H1 (cell line): ENCODE results near the gene KTN1. TPM values are rescaled to one million over a fixed set of nuclear protein-coding genes. Genes with fewer than 3 reads are reported as not detected.

Source experiments
- CTCF ChIA-PET: fragments of 300-600 bp; sonication (Branson Sonifier 250); formaldehyde crosslinking; loops from one replicate; lab custom pipeline; 2021; ENCODE audit not compliant: partially characterized antibody; lab: Charles Lee
- POLR2A ChIA-PET: fragments of 300-600 bp; sonication (Branson Sonifier 250); formaldehyde crosslinking; loops from one replicate; lab custom pipeline; 2021; ENCODE audit warnings: inconsistent platforms; ENCODE audit not compliant: partially characterized antibody; lab: Charles Lee
- DNase-seq, 2 experiments: peaks; one replicate each; pipeline versions ENCODE4 v3.0.0 to v3.0.0-alpha.2; 2010 to 2022; ENCODE audit warnings: low spot score in 2 of 2, low read depth in 1 of 2, mixed read lengths in 1 of 2
- FAIRE-seq: peaks from 2 replicates; lab custom pipeline; 2011; peaks lifted over from hg19 to GRCh38; lab: Jason Lieb, UNC
- H2AFZ ChIP-seq: 2 replicates; pipeline ENCODE4 v1.8.1; 2012; ENCODE audit warnings: low read length, inconsistent platforms
- H2AK5ac ChIP-seq: 2 replicates; pipeline ENCODE4 v1.6.1; 2013; ENCODE audit warnings: low read depth, low read length
- H2BK120ac ChIP-seq: replicated peaks from 2 replicates; pipeline ENCODE3; 2013; ENCODE audit warnings: low read depth, low read length, inconsistent platforms
- H2BK12ac ChIP-seq: 2 replicates; pipeline ENCODE4 v1.6.1; 2013; ENCODE audit warnings: low read depth, low read length
- H2BK15ac ChIP-seq: 2 replicates; pipeline ENCODE4 v1.6.1; 2013; ENCODE audit warnings: low read length
- H2BK20ac ChIP-seq: 2 replicates; pipeline ENCODE4 v1.6.1; 2013; ENCODE audit warnings: low read length
- H2BK5ac ChIP-seq: 2 replicates; pipeline ENCODE4 v1.6.1; 2013; ENCODE audit warnings: low read depth, low read length
- H3K14ac ChIP-seq: 2 replicates; pipeline ENCODE4 v1.6.1; 2013; ENCODE audit warnings: inconsistent platforms; ENCODE audit not compliant: insufficient read length
- H3K18ac ChIP-seq: 2 replicates; pipeline ENCODE4 v1.6.1; 2013; ENCODE audit warnings: low read length; ENCODE audit errors: extremely low read depth
- H3K23ac ChIP-seq: 2 replicates; pipeline ENCODE4 v1.6.1; 2013; ENCODE audit warnings: inconsistent platforms; ENCODE audit not compliant: insufficient read length
- H3K23me2 ChIP-seq: 2 replicates; pipeline ENCODE4 v1.6.1; 2013; ENCODE audit warnings: low read depth, low read length
- H3K27ac ChIP-seq: 2 replicates; pipeline ENCODE4 v1.6.1; 2011; ENCODE audit warnings: low read depth, low read length, inconsistent platforms
- H3K27me3 ChIP-seq, 4 experiments: replicated peaks in 1 of 4; 1 replicate in 1 of 4; 2 replicates in 3 of 4; pipeline versions ENCODE4 v1.6.1 to v1.8.1; 2011 to 2013; ENCODE audit warnings: low read length in 3 of 4, mild to moderate bottlenecking in 3 of 4, inconsistent platforms in 2 of 4, mixed read lengths in 2 of 4, moderate library complexity in 1 of 4; ENCODE audit not compliant: control insufficient read depth in 3 of 4, insufficient read depth in 3 of 4; ENCODE audit errors: extremely low read depth in 1 of 4
- H3K36me3 ChIP-seq, 4 experiments: 2 replicates each; pipeline versions ENCODE4 v1.6.1 to v1.8.1; 2011 to 2013; ENCODE audit warnings: mild to moderate bottlenecking in 4 of 4, low read length in 3 of 4, moderate library complexity in 2 of 4, control low read depth in 1 of 4, inconsistent platforms in 1 of 4; ENCODE audit not compliant: insufficient read depth in 4 of 4, control insufficient read depth in 2 of 4
- H3K4ac ChIP-seq: replicated peaks from 2 replicates; pipeline ENCODE3; 2013; ENCODE audit warnings: low read length, low read depth, mixed read lengths, inconsistent platforms; ENCODE audit not compliant: insufficient read length
- H3K4me1 ChIP-seq, 4 experiments: replicated peaks in 1 of 4; 1 replicate in 1 of 4; 2 replicates in 3 of 4; pipeline versions ENCODE4 v1.6.1 to v1.8.1; 2011 to 2013; ENCODE audit warnings: low read length in 3 of 4, inconsistent platforms in 2 of 4, mixed read lengths in 1 of 4; ENCODE audit not compliant: insufficient read depth in 4 of 4, control insufficient read depth in 3 of 4
- H3K4me2 ChIP-seq, 2 experiments: 2 replicates each; pipeline versions ENCODE4 v1.6.1 to v1.8.1; 2011 to 2013; ENCODE audit warnings: low read depth in 2 of 2, low read length in 2 of 2, control low read depth in 1 of 2, inconsistent platforms in 1 of 2, mild to moderate bottlenecking in 1 of 2; ENCODE audit not compliant: insufficient read depth in 1 of 2
- H3K4me3 ChIP-seq, 4 experiments: fragments of 200-600, 300-600 bp in 1 of 4; sonication (generic), shearing (Covaris generic), sonication (Bioruptor Twin) in 1 of 4; 2 replicates each; pipeline versions ENCODE4 v1.5.1 to v1.8.1; 2011 to 2016; ENCODE audit warnings: low read length in 4 of 4, low read depth in 3 of 4, control low read depth in 2 of 4, inconsistent platforms in 2 of 4, mild to moderate bottlenecking in 2 of 4, mixed read lengths in 1 of 4, moderate library complexity in 1 of 4; ENCODE audit not compliant: insufficient read depth in 2 of 4; ENCODE audit errors: extremely low read depth in 1 of 4
- H3K56ac ChIP-seq: replicated peaks from 2 replicates; pipeline ENCODE3; 2013; ENCODE audit warnings: low read depth, mild to moderate bottlenecking, mixed read lengths, low read length, inconsistent platforms; ENCODE audit not compliant: insufficient read length
- H3K79me1 ChIP-seq: 2 replicates; pipeline ENCODE4 v1.6.1; 2013; ENCODE audit warnings: low read depth, low read length, control low read depth
- H3K79me2 ChIP-seq, 2 experiments: 2 replicates each; pipeline versions ENCODE4 v1.6.1 to v1.8.1; 2012 to 2013; ENCODE audit warnings: low read length in 2 of 2, mild to moderate bottlenecking in 2 of 2, inconsistent platforms in 1 of 2; ENCODE audit not compliant: insufficient read depth in 2 of 2, control insufficient read depth in 1 of 2
- H3K9ac ChIP-seq, 4 experiments: replicated peaks in 1 of 4; 1 replicate in 1 of 4; 2 replicates in 3 of 4; pipeline versions ENCODE4 v1.6.1 to v1.8.1; 2011 to 2013; ENCODE audit warnings: low read depth in 3 of 4, low read length in 3 of 4, control low read depth in 2 of 4, mild to moderate bottlenecking in 2 of 4, moderate library complexity in 2 of 4, inconsistent platforms in 1 of 4; ENCODE audit errors: extremely low read depth in 1 of 4
- H3K9me3 ChIP-seq, 2 experiments: 2 replicates each; pipeline versions ENCODE4 v1.6.1 to v1.8.1; 2012 to 2013; ENCODE audit warnings: mild to moderate bottlenecking in 2 of 2, moderate library complexity in 2 of 2, control low read depth in 1 of 2, inconsistent platforms in 1 of 2, low read depth in 1 of 2, low read length in 1 of 2, mixed read lengths in 1 of 2; ENCODE audit not compliant: insufficient read depth in 2 of 2
- H4K20me1 ChIP-seq, 2 experiments: replicated peaks in 1 of 2; 2 replicates each; pipeline versions ENCODE3 to v1.8.1; 2011 to 2013; ENCODE audit warnings: inconsistent platforms in 2 of 2, low read length in 2 of 2, mild to moderate bottlenecking in 1 of 2; ENCODE audit not compliant: insufficient read depth in 2 of 2, control insufficient read depth in 1 of 2
- H4K5ac ChIP-seq: 2 replicates; pipeline ENCODE4 v1.6.1; 2013; ENCODE audit warnings: low read length, low read depth, mixed read lengths, inconsistent platforms; ENCODE audit not compliant: insufficient read length
- H4K8ac ChIP-seq: 2 replicates; pipeline ENCODE4 v1.8.0; 2013; ENCODE audit warnings: mild to moderate bottlenecking, moderate library complexity, low read length, inconsistent platforms; ENCODE audit not compliant: insufficient read depth; ENCODE audit errors: extremely low read depth
- H4K91ac ChIP-seq: replicated peaks from 2 replicates; pipeline ENCODE3; 2013; ENCODE audit warnings: low read length, mixed read lengths, inconsistent platforms; ENCODE audit not compliant: insufficient read length
- CHD1 ChIP-seq: IDR thresholded peaks from 2 replicates; pipeline ENCODE4 v1.6.1; 2012; ENCODE audit warnings: low read depth, low read length, improper control_type of control experiment
- CHD2 ChIP-seq: IDR thresholded peaks from 2 replicates; pipeline ENCODE4 v1.6.1; 2012; ENCODE audit warnings: low read length, improper control_type of control experiment
- EGR1 ChIP-seq: IDR thresholded peaks from 2 replicates; pipeline ENCODE4 v1.6.1; 2011; ENCODE audit warnings: low read depth, low read length, borderline replicate concordance
- FOSL1 ChIP-seq: IDR thresholded peaks from 2 replicates; pipeline ENCODE4 v1.6.1; 2011; ENCODE audit warnings: mild to moderate bottlenecking, low read depth, low read length, moderate library complexity; ENCODE audit not compliant: insufficient read depth
- KDM4A ChIP-seq: IDR thresholded peaks from one replicate; pipeline ENCODE4 v1.7.1; 2012; ENCODE audit warnings: low read depth, mild to moderate bottlenecking, moderate library complexity, low read length, inconsistent platforms; ENCODE audit not compliant: severe bottlenecking
- KDM5A ChIP-seq: fragments of 200-600 bp; IDR thresholded peaks from 2 replicates; pipeline ENCODE4 v1.7.1; 2012; ENCODE audit warnings: mild to moderate bottlenecking, low read length, inconsistent platforms, mixed read lengths
- MAFK ChIP-seq: IDR thresholded peaks from 2 replicates; pipeline ENCODE4 v1.6.1; 2012; ENCODE audit warnings: low read depth, mild to moderate bottlenecking, improper control_type of control experiment, low read length
- PHF8 ChIP-seq: fragments of 200-600 bp; sonication (generic); conservative IDR thresholded peaks from 2 replicates; pipeline ENCODE4 v1.7.1; 2012; ENCODE audit warnings: low read depth, mild to moderate bottlenecking, inconsistent platforms, low read length, moderate library complexity
- RNF2 ChIP-seq: fragments of 200-900, 300-1000 bp; sonication (generic); IDR thresholded peaks from 2 replicates; pipeline ENCODE4 v1.7.1; 2016; ENCODE audit warnings: borderline replicate concordance, low read depth, mild to moderate bottlenecking, antibody characterized with exemption, low read length; ENCODE audit not compliant: poor library complexity, severe bottlenecking; ENCODE audit errors: missing control alignments
- SIN3A ChIP-seq, 2 experiments: IDR thresholded peaks in 1 of 2; conservative IDR thresholded peaks in 1 of 2; 2 replicates each; pipeline ENCODE4 v1.6.1; 2011 to 2012; ENCODE audit warnings: low read length in 2 of 2, improper control_type of control experiment in 1 of 2, low read depth in 1 of 2, mild to moderate bottlenecking in 1 of 2
- SP2 ChIP-seq: IDR thresholded peaks from 2 replicates; pipeline ENCODE4 v1.6.1; 2012; ENCODE audit warnings: mild to moderate bottlenecking, low read length, inconsistent platforms
- SP4 ChIP-seq: IDR thresholded peaks from 2 replicates; pipeline ENCODE4 v1.6.1; 2012; ENCODE audit warnings: low read length, inconsistent platforms
- TBP ChIP-seq: IDR thresholded peaks from 2 replicates; pipeline ENCODE4 v1.6.1; 2011; ENCODE audit warnings: low read depth, low read length, improper control_type of control experiment
- WGBS, 2 experiments: shearing (Covaris generic) in 1 of 2; methylation state at CpG; one replicate each; pipeline versions ENCODE4 v1.1.6 to v1.1.7; 2013 to 2015; ENCODE audit warnings: low lambda C conversion rate in 2 of 2, mixed read lengths in 2 of 2, inconsistent platforms in 1 of 2, low coverage in 1 of 2, missing lambda C conversion rate in 1 of 2; ENCODE audit not compliant: insufficient replicate concordance in 2 of 2, insufficient coverage in 1 of 2, insufficient read length in 1 of 2; ENCODE audit errors: extremely low coverage in 1 of 2, missing lambda C conversion rate in 1 of 2; 5-methylcytosine and 5-hydroxymethylcytosine counted together
- polyA plus RNA-seq, 7 experiments: library from polyadenylated mRNA; depleted of rRNA in 3 of 7; stranded (reverse) in 5 of 7; unstranded in 2 of 7; fragments of >200 nt in 5 of 7; fragments of 200-250 nt in 2 of 7; gene quantifications; 1 replicate in 5 of 7; 2 replicates in 1 of 7; 4 replicates in 1 of 7; pipeline versions ENCODE4 v1.2.1 to v1.2.3, GENCODE V29; 2011 to 2013; ENCODE audit warnings: missing spikeins in 2 of 7, mixed read lengths in 2 of 7
- total RNA-seq: library from RNA; stranded (reverse); fragmentation: NEBNext Ultra II Directional; extraction: Animal tissue kit (Norgen Biotek cat#: 25700); gene quantifications from 2 replicates; pipeline ENCODE4 v1.2.1, GENCODE V29; 2021

The KTN1 gene
- total and polyA plus RNA-seq, 2 of the 8 experiments (the other 6 are each of a cell fraction or from before 2014, with no cell fraction given), result 15.4 to 151 TPM

GRCh38 chr14:55684956-55685584 is 105.1 kb downstream of the KTN1 start:
- H3K27me3 ChIP-seq, result no peaks in the 10 kb centered on the region
- H3K9me3 ChIP-seq, result no peaks in the 10 kb centered on the region
- H3K79me2 ChIP-seq, result no peaks in the 10 kb centered on the region
- H4K91ac ChIP-seq, result no peak overlapping the region
- H2BK120ac ChIP-seq, result no peak overlapping the region
- H2BK20ac ChIP-seq, result no peak overlapping the region
- H3K4ac ChIP-seq, result no peak overlapping the region
- H3K14ac ChIP-seq, result no peak overlapping the region
- 94% methylated on average over 8 of the region's 8 CpGs; no CpG with 5 or more reads in 1 of the 2 experiments for WGBS, 2 experiments
- H2BK12ac ChIP-seq, result no peak overlapping the region
- no peak for FAIRE-seq
- H2AK5ac ChIP-seq, result no peak overlapping the region
- H2BK5ac ChIP-seq, result no peak overlapping the region
- H2AFZ ChIP-seq, result no peak overlapping the region
- no peak overlapping the region for H3K18ac ChIP-seq
- no peak overlapping the region for H3K4me2 ChIP-seq
- ChIA-PET CTCF (interaction anchor here (0.8 to 1.2 kb wide), 4 partner anchors 8 to 802 kb away, joined by 3 read pairs; no protein-coding TSS in a partner anchor), POLR2A (no interaction called here)
- no peak overlapping the region for H4K8ac ChIP-seq
- no peak for DNase-seq
- H4K20me1 ChIP-seq, result no peaks in the 10 kb centered on the region
- no peak overlapping the region for H4K5ac ChIP-seq
- no peak overlapping the region for H3K56ac ChIP-seq
- no peaks in the 10 kb centered on the region for H3K79me1 ChIP-seq
- H3K4me3 ChIP-seq, result no peak overlapping the region
- no peak overlapping the region for H3K9ac ChIP-seq
- no peaks in the 10 kb centered on the region for H3K23me2 ChIP-seq
- peaks cover 0 to 29% (median 7%) of the 10 kb centered on the region in 4 experiments; a peak in 3 of 8 replicates for H3K36me3 ChIP-seq
- no peak overlapping the region for H2BK15ac ChIP-seq
- no peak overlapping the region for H3K23ac ChIP-seq
- no peak overlapping the region for H3K27ac ChIP-seq
- peaks cover 0 to 3% (median 0%) of the 10 kb centered on the region in 4 experiments; a peak in 1 of 7 replicates for H3K4me1 ChIP-seq
- TF ChIP-seq PHF8, result no peak
- TF ChIP-seq CHD2, result no peak
- no peak for TF ChIP-seq MAFK
- no peak for TF ChIP-seq SIN3A (conservative IDR thresholded peaks at IDR 0.05 in 1 of 2, IDR thresholded peaks at IDR 0.05 in 1 of 2; ENCODE audit: low read depth in 1 of 2, low read length in 2 of 2)
- no peak for TF ChIP-seq EGR1
- no peak for TF ChIP-seq RNF2
- no peak for TF ChIP-seq CHD1
- no peak for TF ChIP-seq FOSL1
- TF ChIP-seq KDM5A, result no peak
- TF ChIP-seq TBP, result no peak
- TF ChIP-seq KDM4A, result no peak
- no peak for TF ChIP-seq SP2
- no peak for TF ChIP-seq SP4
